Left hindlimb (tissue), 1 donor: Measurements from ENCODE around the gene POU2AF3.

Experiments used
- DNase-seq: peaks from one replicate; pipeline ENCODE4 v3.0.0-alpha.2; 2018

Gene POU2AF3

GRCh38 chr11:111329306-111330204 is 31.2 kb downstream of the POU2AF3 start:
- no peak for DNase-seq

- no peak for DNase-seq
Observed at GRCh38 chr11:111330234-111330893, 32.0 kb downstream of the POU2AF3 start.

- no peak for DNase-seq
Observed at GRCh38 chr11:111331711-111332479, 33.5 kb downstream of the POU2AF3 start.

- DNase-seq: no peak
Observed at GRCh38 chr11:111334532-111335502, 36.5 kb downstream of the POU2AF3 start.

- DNase-seq: no peak
Observed at GRCh38 chr11:111335549-111335948, 37.2 kb downstream of the POU2AF3 start.

- no peak for DNase-seq
Observed at GRCh38 chr11:111336062-111336461, 37.7 kb downstream of the POU2AF3 start.

- DNase-seq: no peak
Observed at GRCh38 chr11:111336582-111337256, 38.4 kb downstream of the POU2AF3 start.

- no peak for DNase-seq
Observed at GRCh38 chr11:111339758-111340388, 41.5 kb downstream of the POU2AF3 start.

- DNase-seq: no peak
Observed at GRCh38 chr11:111342329-111342728, 44.0 kb downstream of the POU2AF3 start.

GRCh38 chr11:111344032-111344431 is 45.7 kb downstream of the POU2AF3 start:
- DNase-seq: peak; percentile 53

GRCh38 chr11:111347002-111347722 is 48.8 kb downstream of the POU2AF3 start:
- DNase-seq: no peak

- no peak for DNase-seq
Observed at GRCh38 chr11:111347723-111348115, 49.4 kb downstream of the POU2AF3 start.

GRCh38 chr11:111348147-111348546 is 49.8 kb downstream of the POU2AF3 start:
- DNase-seq: no peak

GRCh38 chr11:111349191-111349695 is 50.9 kb downstream of the POU2AF3 start:
- no peak for DNase-seq

GRCh38 chr11:111350811-111351210 is 52.5 kb downstream of the POU2AF3 start:
- no peak for DNase-seq

GRCh38 chr11:111351374-111352055 is 53.2 kb downstream of the POU2AF3 start:
- DNase-seq: no peak

GRCh38 chr11:111352231-111352746 is 53.9 kb downstream of the POU2AF3 start:
- no peak for DNase-seq

GRCh38 chr11:111352935-111353710 is 54.8 kb downstream of the POU2AF3 start:
- peak; percentile 69 for DNase-seq
